Measurements from ENCODE around the gene CHMP2B.

Gene CHMP2B

GRCh38 chr3:87227104-87227834 is at the start of gene CHMP2B:
Gene CHMP2B (plus strand): TSS chr3:87227309. CDS start chr3:87227523, 214 bp downstream.
- DNase-seq (ENCODE audit: low read depth), result peak; percentile 87

- no peak for DNase-seq (ENCODE audit: low read depth)
Observed at GRCh38 chr3:87179642-87180041, 47.5 kb upstream of the CHMP2B start.

- no peak for DNase-seq (ENCODE audit: low read depth)
Observed at GRCh38 chr3:87181551-87181950, 45.6 kb upstream of the CHMP2B start.

GRCh38 chr3:87182023-87182422 is 45.1 kb upstream of the CHMP2B start:
- DNase-seq (ENCODE audit: low read depth), result no peak

- no peak for DNase-seq (ENCODE audit: low read depth)
Observed at GRCh38 chr3:87186608-87187159, 40.4 kb upstream of the CHMP2B start.

GRCh38 chr3:87191175-87191574 is 35.9 kb upstream of the CHMP2B start:
- DNase-seq (ENCODE audit: low read depth), result no peak

- no peak for DNase-seq (ENCODE audit: low read depth)
Observed at GRCh38 chr3:87191641-87192040, 35.5 kb upstream of the CHMP2B start.

- no peak for DNase-seq (ENCODE audit: low read depth)
Observed at GRCh38 chr3:87196879-87197278, 30.2 kb upstream of the CHMP2B start.

GRCh38 chr3:87197531-87197930 is 29.6 kb upstream of the CHMP2B start:
- no peak for DNase-seq (ENCODE audit: low read depth)

- no peak for DNase-seq (ENCODE audit: low read depth)
Observed at GRCh38 chr3:87198774-87199173, 28.3 kb upstream of the CHMP2B start.

- DNase-seq (ENCODE audit: low read depth), result no peak
Observed at GRCh38 chr3:87199628-87200027, 27.5 kb upstream of the CHMP2B start.

- DNase-seq (ENCODE audit: low read depth), result no peak
Observed at GRCh38 chr3:87200060-87200647, 27.0 kb upstream of the CHMP2B start.

- DNase-seq (ENCODE audit: low read depth), result no peak
Observed at GRCh38 chr3:87201727-87202126, 25.4 kb upstream of the CHMP2B start.

- DNase-seq (ENCODE audit: low read depth), result no peak
Observed at GRCh38 chr3:87203809-87204208, 23.3 kb upstream of the CHMP2B start.

GRCh38 chr3:87206070-87206469 is 21.0 kb upstream of the CHMP2B start:
- DNase-seq (ENCODE audit: low read depth), result no peak

- DNase-seq (ENCODE audit: low read depth), result no peak
Observed at GRCh38 chr3:87206635-87207034, 20.5 kb upstream of the CHMP2B start.

GRCh38 chr3:87207460-87207859 is 19.6 kb upstream of the CHMP2B start:
- DNase-seq (ENCODE audit: low read depth), result no peak

GRCh38 chr3:87209111-87209510 is 18.0 kb upstream of the CHMP2B start:
- DNase-seq (ENCODE audit: low read depth), result no peak

- no peak for DNase-seq (ENCODE audit: low read depth)
Observed at GRCh38 chr3:87218560-87218959, 8.5 kb upstream of the CHMP2B start.

GRCh38 chr3:87219611-87220010 is 7.5 kb upstream of the CHMP2B start:
- DNase-seq (ENCODE audit: low read depth), result no peak

GRCh38 chr3:87225659-87226058 is 1.4 kb upstream of the CHMP2B start:
- no peak for DNase-seq (ENCODE audit: low read depth)

- DNase-seq (ENCODE audit: low read depth), result no peak
Observed at GRCh38 chr3:87227835-87228144, 681 bp downstream of the CHMP2B start.

- no peak for DNase-seq (ENCODE audit: low read depth)
Observed at GRCh38 chr3:87228316-87228715, 1.2 kb downstream of the CHMP2B start.

GRCh38 chr3:87229113-87229512 is 2.0 kb downstream of the CHMP2B start:
- no peak for DNase-seq (ENCODE audit: low read depth)
